CD4-positive, alpha-beta memory T cell (primary cell): Measurements from ENCODE around the gene BTG4. TPM values are rescaled to one million over a fixed set of nuclear protein-coding genes. Genes with fewer than 3 reads are reported as not detected.

Experiments
- CTCF ChIA-PET: fragments of 350-600 bp; sonication (Branson Sonifier 250); formaldehyde crosslinking; loops from one replicate; lab custom pipeline; 2021; ENCODE audit warnings: inconsistent platforms; ENCODE audit not compliant: partially characterized antibody; lab: Charles Lee
- POLR2A ChIA-PET: fragments of 350-600 bp; sonication (Branson Sonifier 250); formaldehyde crosslinking; loops from one replicate; lab custom pipeline; 2021; ENCODE audit not compliant: partially characterized antibody; lab: Charles Lee
- DNase-seq, 5 donors: peaks; one replicate each; pipeline versions ENCODE4 v3.0.0 to v3.0.0-alpha.2; 2020 to 2022; ENCODE audit warnings: mixed read lengths in 1 of 5
- H3K27ac ChIP-seq: one replicate; pipeline ENCODE4 v1.7.0; 2013; ENCODE audit warnings: low read depth, low read length
- H3K27me3 ChIP-seq: 2 replicates; pipeline ENCODE4 v1.7.0; 2013; ENCODE audit warnings: mild to moderate bottlenecking, low read length, moderate library complexity; ENCODE audit not compliant: insufficient read depth
- H3K36me3 ChIP-seq: 2 replicates; pipeline ENCODE4 v1.7.0; 2013; ENCODE audit warnings: mild to moderate bottlenecking, low read length, moderate library complexity; ENCODE audit not compliant: insufficient read depth
- H3K4me1 ChIP-seq: 2 replicates; pipeline ENCODE4 v1.7.0; 2013; ENCODE audit warnings: mild to moderate bottlenecking, low read length, moderate library complexity; ENCODE audit not compliant: insufficient read depth
- H3K4me3 ChIP-seq, 2 donors: one replicate each; pipeline ENCODE4 v1.7.0; 2013; ENCODE audit warnings: low read length in 2 of 2, mild to moderate bottlenecking in 1 of 2
- H3K9me3 ChIP-seq, 2 donors: one replicate each; pipeline ENCODE4 v1.7.0; 2013; ENCODE audit warnings: low read length in 2 of 2, control low read depth in 1 of 2; ENCODE audit not compliant: control insufficient read depth in 1 of 2
- H3K27ac Mint-ChIP-seq, 7 donors: one replicate each; pipeline ENCODE4 v1.8.0; 2020 to 2021; ENCODE audit warnings: mixed read lengths in 7 of 7, mild to moderate bottlenecking in 6 of 7, inconsistent platforms in 3 of 7, moderate library complexity in 3 of 7
- H3K27me3 Mint-ChIP-seq, 2 donors: one replicate each; pipeline ENCODE4 v1.8.0; 2020 to 2021; ENCODE audit warnings: mixed read lengths in 2 of 2
- H3K36me3 Mint-ChIP-seq, 2 donors: one replicate each; pipeline ENCODE4 v1.8.0; 2020 to 2021; ENCODE audit warnings: mixed read lengths in 2 of 2, inconsistent platforms in 1 of 2, mild to moderate bottlenecking in 1 of 2
- H3K4me1 Mint-ChIP-seq, 4 donors: one replicate each; pipeline ENCODE4 v1.8.0; 2020 to 2021; ENCODE audit warnings: mixed read lengths in 4 of 4, mild to moderate bottlenecking in 1 of 4
- H3K4me3 Mint-ChIP-seq, 8 donors: one replicate each; pipeline ENCODE4 v1.8.0; 2020 to 2021; ENCODE audit warnings: mixed read lengths in 8 of 8, mild to moderate bottlenecking in 7 of 8, moderate library complexity in 6 of 8, inconsistent platforms in 3 of 8
- H3K9me3 Mint-ChIP-seq, 8 donors: one replicate each; pipeline ENCODE4 v1.8.0; 2020 to 2021; ENCODE audit warnings: mixed read lengths in 8 of 8, mild to moderate bottlenecking in 5 of 8, inconsistent platforms in 3 of 8, moderate library complexity in 1 of 8
- intact Hi-C: fragments of 100-400 bp; cut with micrococcal nuclease; formaldehyde crosslinking; loops from one replicate; pipeline ENCODE4 v1.15.1; 2023
- polyA plus RNA-seq, 2 donors: library from polyadenylated mRNA; unstranded; fragments of 300-500 nt; fragmentation: Illumina TruSeq; gene quantifications; one replicate each; pipeline ENCODE4 v1.2.3, GENCODE V29; 2021
- total RNA-seq, 2 experiments: library from RNA; stranded (reverse); gene quantifications; one replicate each; pipeline ENCODE4 v1.2.3, GENCODE V29; 2021

BTG4 gene
- total RNA-seq (not detected), polyA plus RNA-seq (not detected)

DNA sequence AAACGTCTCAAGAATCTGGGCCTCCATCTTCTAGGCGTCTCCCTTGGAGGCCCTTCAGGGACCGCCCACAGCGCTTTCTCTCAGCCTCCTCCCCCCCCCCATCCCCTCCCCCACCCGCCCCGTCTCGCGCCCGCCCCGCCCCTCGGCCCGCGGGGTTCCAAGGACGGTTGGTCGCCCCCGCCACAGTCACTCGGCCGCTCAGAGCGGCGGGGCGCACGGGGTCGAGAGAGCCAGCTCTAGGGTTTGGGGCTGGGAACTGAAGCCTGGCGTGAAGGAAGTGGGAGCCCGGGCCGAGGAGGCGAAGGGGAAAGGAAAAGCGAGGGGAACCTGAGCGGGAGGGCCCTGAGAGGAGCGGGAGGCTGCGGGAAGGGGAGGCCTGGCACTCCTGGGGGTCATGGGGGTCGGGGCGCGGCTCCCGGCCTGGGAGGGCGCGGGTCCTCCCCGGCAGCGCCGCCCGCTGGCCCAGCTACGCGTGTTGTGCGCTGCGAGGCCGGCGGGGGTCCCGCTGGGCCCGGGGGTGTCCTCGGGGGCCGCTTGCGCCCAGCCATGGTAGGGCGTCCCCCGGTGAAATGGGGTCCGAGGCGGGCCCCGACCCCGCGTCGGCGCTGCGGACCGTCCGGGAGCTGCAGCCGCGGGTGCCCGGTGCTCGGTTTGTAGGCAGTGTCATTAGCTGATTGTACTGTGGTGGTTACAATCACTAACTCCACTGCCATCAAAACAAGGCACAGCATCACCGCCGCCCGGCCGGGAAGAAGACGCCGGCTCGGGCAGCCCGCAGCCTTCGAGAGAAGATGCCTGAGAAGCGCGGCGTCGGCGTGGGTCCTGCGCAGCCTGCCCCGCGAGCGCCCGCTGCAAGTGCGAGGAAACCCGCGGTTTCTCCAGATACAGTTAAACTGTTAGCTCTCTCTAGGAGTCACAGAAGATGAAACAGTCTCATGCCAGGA lies at the start of gene BTG4:
TSS of gene BTG4 (minus strand) at position 91 of the 944 bp plus-strand sequence. CDS start 13,610 bp downstream, outside the sequence.
- Histone ChIP-seq H3K4me3 (no peak within 1 kb of the TSS), H3K9me3 (no peaks in the 10 kb centered on the region), H3K27ac (no peak within 1 kb of the TSS), H3K36me3 (no peaks in the 10 kb centered on the region), H3K4me1 (peaks cover 8% of the 10 kb centered on the region), H3K27me3 (peaks cover 21% of the 10 kb centered on the region)
- peaks cover 25 to 41% of the 10 kb centered on the region in 2 donors for H3K27me3 Mint-ChIP-seq
- no peak within 1 kb of the TSS for H3K27ac Mint-ChIP-seq
- CTCF ChIA-PET, result no interaction called here
- peak within 1 kb of the TSS; percentile 19 to 71 (median 51) for H3K4me3 Mint-ChIP-seq
- intact Hi-C loops, result no loop called here
- H3K4me1 Mint-ChIP-seq, result peaks cover 4 to 16% (median 9%) of the 10 kb centered on the region in 4 donors
- peaks cover 0 to 4% of the 10 kb centered on the region in 2 donors for H3K36me3 Mint-ChIP-seq
- H3K9me3 Mint-ChIP-seq, result no peaks in the 10 kb centered on the region
- peak in 2 of 5 donors; percentile 13 to 14 for DNase-seq
- POLR2A ChIA-PET, result interaction anchor here (0.6 kb wide), 1 partner anchor 276 kb away, joined by 4 read pairs; no protein-coding TSS in a partner anchor

DNA sequence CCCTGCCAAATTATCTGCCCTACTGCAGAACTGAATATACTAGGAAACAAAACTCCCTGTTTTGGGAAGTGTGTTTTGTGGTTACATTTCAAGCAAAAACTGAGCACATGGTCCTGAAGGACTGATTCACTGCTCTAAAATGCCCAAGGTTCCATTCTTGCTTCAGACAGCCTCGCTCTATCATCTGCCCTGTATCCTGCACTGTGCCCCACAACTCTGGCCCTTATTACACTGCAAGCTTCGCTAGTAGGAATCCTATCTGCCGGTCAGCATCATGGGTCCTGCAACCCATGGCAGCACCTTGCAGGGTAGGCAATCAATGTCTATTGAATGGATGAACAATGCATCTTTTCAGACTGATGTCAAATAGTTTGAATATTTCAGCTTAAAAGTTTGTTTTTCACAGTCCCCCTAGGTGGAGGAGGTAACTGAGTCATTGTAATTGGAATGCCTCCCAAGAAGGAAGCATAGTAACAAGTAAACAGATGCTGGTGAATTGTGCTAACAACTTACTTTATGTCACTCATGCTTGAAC lies 49.7 kb upstream of the BTG4 start:
- no peak overlapping the region for H3K4me3 Mint-ChIP-seq
- H3K36me3 Mint-ChIP-seq, result no peaks in the 10 kb centered on the region
- H3K27ac Mint-ChIP-seq, result no peak overlapping the region
- CTCF ChIA-PET, result interaction anchor here (0.8 to 4.6 kb wide), 5 partner anchors 217 to 283 kb away, joined by 3 to 23 read pairs (median 7); no protein-coding TSS in a partner anchor
- no peaks in the 10 kb centered on the region for H3K27me3 Mint-ChIP-seq
- H3K4me1 Mint-ChIP-seq, result no peaks in the 10 kb centered on the region
- H3K36me3 ChIP-seq, result no peaks in the 10 kb centered on the region
- H3K4me3 ChIP-seq, result no peak overlapping the region
- no peak overlapping the region for H3K27ac ChIP-seq
- POLR2A ChIA-PET, result interaction anchor here (1.2 kb wide), 1 partner anchor 8 kb away, joined by 3 read pairs; no protein-coding TSS in a partner anchor
- peaks cover 0 to 4% (median 1%) of the 10 kb centered on the region in 8 donors for H3K9me3 Mint-ChIP-seq
- no peaks in the 10 kb centered on the region for H3K27me3 ChIP-seq
- H3K9me3 ChIP-seq, result no peaks in the 10 kb centered on the region
- intact Hi-C loops, result no loop called here
- no peak for DNase-seq
- H3K4me1 ChIP-seq, result no peaks in the 10 kb centered on the region

DNA sequence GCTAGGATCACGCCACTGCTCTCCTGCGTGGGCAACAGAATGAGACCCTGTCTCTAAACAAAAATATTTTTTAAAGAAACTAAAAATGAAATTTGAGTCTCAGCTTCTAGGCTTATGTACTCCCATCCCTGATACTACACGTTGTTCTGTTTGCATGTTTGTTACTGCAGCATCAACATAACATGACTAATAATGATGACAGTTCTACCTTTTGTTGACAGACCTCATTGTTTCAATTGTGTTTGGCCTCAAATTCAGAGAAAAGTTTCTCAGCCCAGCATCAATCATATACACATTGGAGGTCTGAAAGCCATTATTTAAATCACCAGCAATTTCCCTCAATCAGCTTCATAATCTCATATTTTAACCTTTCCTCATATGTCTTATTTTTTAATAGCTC lies 49.1 kb upstream of the BTG4 start:
- Histone ChIP-seq H3K27me3 (no peaks in the 10 kb centered on the region), H3K36me3 (no peaks in the 10 kb centered on the region), H3K4me1 (no peaks in the 10 kb centered on the region), H3K4me3 (no peak overlapping the region), H3K27ac (no peak overlapping the region), H3K9me3 (no peaks in the 10 kb centered on the region)
- no peaks in the 10 kb centered on the region for H3K36me3 Mint-ChIP-seq
- no peak for DNase-seq
- H3K4me3 Mint-ChIP-seq, result no peak overlapping the region
- H3K4me1 Mint-ChIP-seq, result no peaks in the 10 kb centered on the region
- H3K27me3 Mint-ChIP-seq, result no peaks in the 10 kb centered on the region
- H3K9me3 Mint-ChIP-seq, result peaks cover 0 to 10% (median 6%) of the 10 kb centered on the region in 8 donors
- CTCF ChIA-PET, result interaction anchor here (0.8 to 4.6 kb wide), 5 partner anchors 217 to 304 kb away, joined by 3 to 23 read pairs (median 7); no protein-coding TSS in a partner anchor
- H3K27ac Mint-ChIP-seq, result no peak overlapping the region
- POLR2A ChIA-PET, result interaction anchor here (1.2 kb wide), 1 partner anchor 8 kb away, joined by 3 read pairs; no protein-coding TSS in a partner anchor
- intact Hi-C loops, result no loop called here

DNA sequence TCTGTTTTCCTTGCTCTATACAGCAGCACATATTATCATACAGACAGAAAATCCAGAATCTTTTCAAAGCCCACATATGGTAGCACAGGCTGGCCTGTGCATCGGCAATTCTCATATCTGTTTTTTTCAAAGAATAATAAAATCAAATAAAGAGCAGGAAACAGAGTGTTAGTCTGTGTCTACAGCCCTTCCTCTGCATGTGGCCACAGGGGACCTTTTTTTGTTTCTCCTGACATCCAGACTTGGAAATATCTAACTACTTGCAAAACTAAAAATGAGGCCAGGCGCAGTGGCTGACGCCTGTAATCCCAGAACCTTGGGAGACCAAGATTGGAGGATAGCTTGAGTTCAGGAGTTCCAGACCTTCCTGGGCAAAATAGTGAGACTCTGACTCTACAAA lies 48.6 kb upstream of the BTG4 start:
- peaks cover 0 to 15% (median 8%) of the 10 kb centered on the region in 8 donors for H3K9me3 Mint-ChIP-seq
- no peaks in the 10 kb centered on the region for H3K36me3 Mint-ChIP-seq
- intact Hi-C loops, result no loop called here
- Histone ChIP-seq H3K27ac (no peak overlapping the region), H3K27me3 (no peaks in the 10 kb centered on the region), H3K4me3 (no peak overlapping the region), H3K4me1 (no peaks in the 10 kb centered on the region), H3K9me3 (peaks cover 0 to 3% of the 10 kb centered on the region in 2 donors), H3K36me3 (no peaks in the 10 kb centered on the region)
- no peaks in the 10 kb centered on the region for H3K4me1 Mint-ChIP-seq
- no peaks in the 10 kb centered on the region for H3K27me3 Mint-ChIP-seq
- ChIA-PET CTCF (interaction anchor here (0.9 to 4.6 kb wide), 5 partner anchors 12 to 305 kb away, joined by 3 to 23 read pairs (median 7); no protein-coding TSS in a partner anchor), POLR2A (no interaction called here)
- no peak overlapping the region for H3K4me3 Mint-ChIP-seq
- no peak overlapping the region for H3K27ac Mint-ChIP-seq
- no peak for DNase-seq

DNA sequence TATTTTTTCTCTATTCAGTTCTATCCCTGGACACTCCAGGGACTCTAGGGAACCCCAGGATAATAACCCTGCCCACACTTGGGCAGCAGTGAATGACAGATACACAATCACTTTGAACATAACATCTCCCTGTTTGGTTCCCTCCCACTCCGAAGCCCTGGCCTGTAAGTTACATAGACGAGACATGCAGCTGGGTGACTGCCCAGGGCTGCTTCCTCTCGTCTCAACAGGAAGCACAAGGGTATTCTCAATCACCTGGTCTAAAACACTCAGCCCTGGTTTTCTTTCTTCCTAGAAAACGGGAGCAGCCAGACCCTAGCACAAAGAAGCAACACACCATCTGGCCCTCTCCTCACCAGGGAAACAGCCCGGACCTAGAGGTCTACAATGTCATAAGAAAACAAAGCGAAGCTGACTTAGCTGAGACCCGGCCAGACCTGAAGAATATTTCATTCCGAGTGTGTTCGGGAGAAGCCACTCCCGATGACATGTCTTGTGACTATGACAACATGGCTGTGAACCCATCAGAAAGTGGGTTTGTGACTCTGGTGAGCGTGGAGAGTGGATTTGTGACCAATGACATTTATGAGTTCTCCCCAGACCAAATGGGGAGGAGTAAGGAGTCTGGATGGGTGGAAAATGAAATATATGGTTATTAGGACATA lies 47.7 kb upstream of the BTG4 start:
- Mint-ChIP-seq H3K4me3 (no peak overlapping the region), H3K36me3 (peaks cover 0 to 2% of the 10 kb centered on the region in 2 donors), H3K4me1 (no peaks in the 10 kb centered on the region), H3K27ac (no peak overlapping the region), H3K9me3 (peaks cover 0 to 20% (median 11%) of the 10 kb centered on the region in 8 donors), H3K27me3 (no peaks in the 10 kb centered on the region)
- Histone ChIP-seq H3K4me1 (no peaks in the 10 kb centered on the region), H3K4me3 (no peak overlapping the region), H3K9me3 (peaks cover 0 to 5% of the 10 kb centered on the region in 2 donors), H3K36me3 (no peaks in the 10 kb centered on the region), H3K27me3 (no peaks in the 10 kb centered on the region), H3K27ac (no peak overlapping the region)
- intact Hi-C loops, result no loop called here
- POLR2A ChIA-PET, result no interaction called here
- no peak for DNase-seq
- CTCF ChIA-PET, result interaction anchor here (0.9 to 2.1 kb wide), 2 partner anchors 13 to 272 kb away, joined by 4 to 7 read pairs; no protein-coding TSS in a partner anchor

DNA sequence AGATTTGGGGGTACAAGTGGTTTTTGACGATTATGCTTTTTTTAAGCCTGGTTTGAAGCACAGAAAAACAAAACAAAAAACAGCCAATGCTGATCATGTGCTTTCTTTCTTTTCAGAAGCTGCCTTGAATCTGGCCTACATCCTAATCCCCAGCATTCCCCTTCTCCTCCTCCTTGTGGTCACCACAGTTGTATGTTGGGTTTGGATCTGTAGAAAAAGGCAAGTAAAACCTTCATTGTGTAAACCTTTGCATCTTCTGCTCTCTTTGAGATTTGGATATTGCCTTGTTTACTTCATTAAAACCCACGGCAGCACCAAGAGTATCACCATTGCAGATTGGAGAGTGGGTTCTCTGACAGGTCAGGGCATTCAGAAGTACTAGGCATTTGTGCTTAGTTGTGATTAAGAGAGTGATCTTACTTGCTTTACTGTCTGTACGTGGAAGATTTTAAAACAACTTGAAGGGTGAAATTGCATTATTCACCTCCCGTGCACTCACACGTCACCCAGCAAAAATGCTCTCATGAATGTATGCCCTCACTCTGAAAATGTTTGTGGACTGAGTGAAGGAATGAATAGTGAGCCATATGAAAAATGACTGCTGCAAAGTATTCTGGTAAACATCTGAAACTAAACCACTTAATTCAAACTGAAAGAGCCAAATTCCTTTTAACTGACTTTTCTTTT lies 45.4 kb upstream of the BTG4 start:
- POLR2A ChIA-PET, result no interaction called here

More for the DNA sequence above, 45.4 kb upstream of the BTG4 start:
- CTCF ChIA-PET, result interaction anchor here (1.5 kb wide), 1 partner anchor 12 kb away, joined by 3 read pairs; no protein-coding TSS in a partner anchor
- Mint-ChIP-seq H3K4me3 (no peak overlapping the region), H3K36me3 (peaks cover 0 to 2% of the 10 kb centered on the region in 2 donors), H3K9me3 (peaks cover 0 to 20% (median 11%) of the 10 kb centered on the region in 8 donors), H3K4me1 (no peaks in the 10 kb centered on the region), H3K27me3 (peaks cover 2 to 5% of the 10 kb centered on the region in 2 donors), H3K27ac (no peak overlapping the region)
- Histone ChIP-seq H3K4me1 (no peaks in the 10 kb centered on the region), H3K27ac (no peak overlapping the region), H3K27me3 (no peaks in the 10 kb centered on the region), H3K4me3 (no peak overlapping the region), H3K9me3 (peaks cover 0 to 5% of the 10 kb centered on the region in 2 donors), H3K36me3 (no peaks in the 10 kb centered on the region)
- no peak for DNase-seq
- intact Hi-C loops, result no loop called here
